ENCODE results near the gene SERINC2.

SERINC2 gene

DNA sequence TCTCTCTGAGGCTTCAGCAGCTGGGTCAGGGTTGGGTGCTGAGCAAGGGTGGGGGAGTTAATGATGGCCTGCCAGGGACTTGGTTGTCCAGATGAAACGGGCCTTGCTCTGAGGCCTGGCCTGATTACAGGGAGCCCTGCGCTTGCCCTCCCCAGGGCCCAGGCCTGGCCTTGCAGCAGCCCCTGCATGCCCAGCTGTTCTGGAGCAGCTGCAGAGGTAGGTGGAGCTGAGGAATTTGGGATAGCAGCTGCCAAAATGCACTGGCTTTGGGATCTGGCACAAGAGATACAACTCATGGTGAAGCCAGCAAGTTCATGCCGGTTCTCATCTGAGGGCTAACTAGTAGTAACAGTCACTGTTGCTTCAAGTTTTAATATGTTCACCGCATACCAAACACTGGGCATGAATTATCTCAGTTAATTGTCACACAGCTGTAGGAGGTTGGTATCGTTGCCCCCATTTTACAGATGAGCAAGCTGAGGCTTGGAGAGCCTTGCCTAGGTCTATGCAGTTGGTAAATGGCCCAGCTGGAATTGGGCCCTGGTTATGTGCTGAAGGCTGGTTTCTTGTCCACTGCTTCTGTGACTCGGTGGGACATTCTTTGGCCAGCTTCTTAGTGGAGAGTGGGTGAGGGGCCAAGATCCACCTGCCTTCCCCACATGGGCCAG lies 7.3 kb upstream of the SERINC2 start:
- H3K4me3 ChIP-seq (ENCODE audit: low read length) = no peak overlapping the region
- no peak overlapping the region for H3K9ac ChIP-seq (ENCODE audit: low read length)
- no peaks in the 10 kb centered on the region for H3K9me2 ChIP-seq (replicated peaks; ENCODE audit: insufficient read depth, low read length)
- no peak overlapping the region for H3K27ac ChIP-seq (ENCODE audit: low read length)
- DNase-seq = no peak
- no peaks in the 10 kb centered on the region for H3K4me1 ChIP-seq (ENCODE audit: low read length)
- H3K36me3 ChIP-seq (replicated peaks; ENCODE audit: insufficient read depth, low read length) = no peaks in the 10 kb centered on the region
- H3K79me2 ChIP-seq (ENCODE audit: low read length) = no peaks in the 10 kb centered on the region
- no peaks in the 10 kb centered on the region for H4K20me1 ChIP-seq (ENCODE audit: insufficient read depth, low read length)
- H3K27me3 ChIP-seq (replicated peaks; ENCODE audit: insufficient read depth, low read length) = peaks cover 12% of the 10 kb centered on the region; the same call in 1 of the 2 replicates
- no peak overlapping the region for H3K4me2 ChIP-seq (ENCODE audit: low read depth, low read length)
- no peaks in the 10 kb centered on the region for H3K9me3 ChIP-seq (replicated peaks; ENCODE audit: insufficient read depth, low read length)
- no peaks in the 10 kb centered on the region for H3F3A ChIP-seq (ENCODE audit: insufficient read depth, low read length)
- no peak for TF ChIP-seq EZH2phosphoT487 (IDR thresholded peaks at IDR 0.05; ENCODE audit: low read length)
- TF ChIP-seq, protein P1, sequence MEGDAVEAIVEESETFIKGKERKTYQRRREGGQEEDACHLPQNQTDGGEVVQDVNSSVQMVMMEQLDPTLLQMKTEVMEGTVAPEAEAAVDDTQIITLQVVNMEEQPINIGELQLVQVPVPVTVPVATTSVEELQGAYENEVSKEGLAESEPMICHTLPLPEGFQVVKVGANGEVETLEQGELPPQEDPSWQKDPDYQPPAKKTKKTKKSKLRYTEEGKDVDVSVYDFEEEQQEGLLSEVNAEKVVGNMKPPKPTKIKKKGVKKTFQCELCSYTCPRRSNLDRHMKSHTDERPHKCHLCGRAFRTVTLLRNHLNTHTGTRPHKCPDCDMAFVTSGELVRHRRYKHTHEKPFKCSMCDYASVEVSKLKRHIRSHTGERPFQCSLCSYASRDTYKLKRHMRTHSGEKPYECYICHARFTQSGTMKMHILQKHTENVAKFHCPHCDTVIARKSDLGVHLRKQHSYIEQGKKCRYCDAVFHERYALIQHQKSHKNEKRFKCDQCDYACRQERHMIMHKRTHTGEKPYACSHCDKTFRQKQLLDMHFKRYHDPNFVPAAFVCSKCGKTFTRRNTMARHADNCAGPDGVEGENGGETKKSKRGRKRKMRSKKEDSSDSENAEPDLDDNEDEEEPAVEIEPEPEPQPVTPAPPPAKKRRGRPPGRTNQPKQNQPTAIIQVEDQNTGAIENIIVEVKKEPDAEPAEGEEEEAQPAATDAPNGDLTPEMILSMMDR (IDR thresholded peaks at IDR 0.05; ENCODE audit: low read length) = no peak
- TF ChIP-seq EZH2 (optimal IDR thresholded peaks at IDR 0.05; ENCODE audit: low read depth, low read length) = no peak
- H2AFZ ChIP-seq (ENCODE audit: low read length) = no peak overlapping the region

DNA sequence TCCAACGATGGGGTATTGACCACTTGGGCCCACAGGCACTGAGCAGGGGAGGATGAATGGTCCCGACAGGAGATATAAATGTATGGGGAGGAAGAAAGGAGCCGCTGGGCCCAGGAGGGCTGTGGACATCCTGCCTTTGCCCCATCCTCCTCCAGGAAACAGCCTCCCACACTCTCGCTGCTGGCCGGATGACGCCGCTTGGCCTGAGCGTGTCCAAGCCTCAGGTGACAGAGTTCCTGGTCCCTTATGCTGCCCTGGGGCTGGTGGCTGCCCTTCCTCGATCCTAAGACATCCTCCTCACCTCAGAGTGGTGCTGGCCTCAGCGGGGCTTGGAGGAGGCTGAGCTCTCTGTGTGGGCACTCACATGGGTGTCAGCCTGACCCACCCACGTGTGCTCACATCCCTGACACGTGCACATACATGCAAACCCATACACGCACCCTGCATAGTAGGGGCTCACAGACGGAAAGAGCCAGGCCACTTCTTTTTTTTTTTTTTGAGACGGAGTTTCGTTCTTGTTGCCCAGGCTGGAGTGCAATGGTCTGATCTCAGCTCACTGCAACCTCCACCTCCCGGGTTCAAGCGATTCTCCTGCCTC lies 5.9 kb upstream of the SERINC2 start:
- Histone ChIP-seq H3K9ac (ENCODE audit: low read length) (no peak overlapping the region), H3K79me2 (ENCODE audit: low read length) (no peaks in the 10 kb centered on the region), H4K20me1 (ENCODE audit: insufficient read depth, low read length) (no peaks in the 10 kb centered on the region), H3K4me2 (ENCODE audit: low read depth, low read length) (no peak overlapping the region), H3K36me3 (replicated peaks; ENCODE audit: insufficient read depth, low read length) (no peaks in the 10 kb centered on the region), H3K9me3 (replicated peaks; ENCODE audit: insufficient read depth, low read length) (no peaks in the 10 kb centered on the region), H3K4me3 (ENCODE audit: low read length) (no peak overlapping the region), H3K9me2 (replicated peaks; ENCODE audit: insufficient read depth, low read length) (no peaks in the 10 kb centered on the region), H3F3A (ENCODE audit: insufficient read depth, low read length) (no peaks in the 10 kb centered on the region), H3K27me3 (replicated peaks; ENCODE audit: insufficient read depth, low read length) (peaks cover 25% of the 10 kb centered on the region), H3K27ac (ENCODE audit: low read length) (no peak overlapping the region), H3K4me1 (ENCODE audit: low read length) (no peaks in the 10 kb centered on the region), H2AFZ (ENCODE audit: low read length) (no peak overlapping the region)
- TF ChIP-seq EZH2phosphoT487 (IDR thresholded peaks at IDR 0.05; ENCODE audit: low read length) (no peak), EZH2 (optimal IDR thresholded peaks at IDR 0.05; ENCODE audit: low read depth, low read length) (no peak)
- TF ChIP-seq, protein P1 (IDR thresholded peaks at IDR 0.05; ENCODE audit: low read length) = no peak
- no peak for DNase-seq

DNA sequence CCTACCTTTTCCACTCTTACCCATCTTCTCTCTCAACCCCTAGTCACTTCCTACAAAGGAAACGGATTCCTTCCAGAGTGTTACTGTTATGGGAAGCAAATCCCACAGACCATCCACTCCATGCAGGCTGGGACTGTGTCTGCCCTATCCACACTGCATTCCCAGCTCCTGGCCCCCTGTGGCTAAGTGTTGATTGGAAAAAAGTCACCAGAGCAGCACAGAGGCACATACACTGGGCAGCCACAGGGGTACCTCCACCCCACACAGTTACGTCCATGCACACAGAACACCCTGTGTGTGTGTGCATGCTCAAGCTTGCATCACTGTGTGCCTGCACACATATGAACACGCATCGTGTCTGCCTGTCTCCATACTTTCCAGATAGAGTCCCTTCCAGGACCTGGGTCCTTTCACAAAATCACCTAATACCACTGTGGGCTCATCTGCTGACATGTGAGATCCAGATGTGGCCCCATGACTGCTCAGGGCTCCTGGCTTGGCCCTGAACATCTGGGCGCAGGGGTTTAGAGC lies 4.2 kb upstream of the SERINC2 start:
- H3K36me3 ChIP-seq (replicated peaks; ENCODE audit: insufficient read depth, low read length) = no peaks in the 10 kb centered on the region
- H3F3A ChIP-seq (ENCODE audit: insufficient read depth, low read length) = no peaks in the 10 kb centered on the region
- no peaks in the 10 kb centered on the region for H3K9me2 ChIP-seq (replicated peaks; ENCODE audit: insufficient read depth, low read length)
- H3K4me2 ChIP-seq (ENCODE audit: low read depth, low read length) = no peak overlapping the region
- no peaks in the 10 kb centered on the region for H3K9me3 ChIP-seq (replicated peaks; ENCODE audit: insufficient read depth, low read length)
- no peaks in the 10 kb centered on the region for H4K20me1 ChIP-seq (ENCODE audit: insufficient read depth, low read length)
- H3K4me3 ChIP-seq (ENCODE audit: low read length) = no peak overlapping the region
- TF ChIP-seq, protein P1 (IDR thresholded peaks at IDR 0.05; ENCODE audit: low read length) = no peak
- no peak for TF ChIP-seq EZH2 (optimal IDR thresholded peaks at IDR 0.05; ENCODE audit: low read depth, low read length)
- TF ChIP-seq EZH2phosphoT487 (IDR thresholded peaks at IDR 0.05; ENCODE audit: low read length) = no peak
- H2AFZ ChIP-seq (ENCODE audit: low read length) = no peak overlapping the region
- no peak for DNase-seq
- no peak overlapping the region for H3K9ac ChIP-seq (ENCODE audit: low read length)
- H3K27ac ChIP-seq (ENCODE audit: low read length) = no peak overlapping the region
- peaks cover 30% of the 10 kb centered on the region for H3K27me3 ChIP-seq (replicated peaks; ENCODE audit: insufficient read depth, low read length)
- H3K79me2 ChIP-seq (ENCODE audit: low read length) = no peaks in the 10 kb centered on the region
- no peaks in the 10 kb centered on the region for H3K4me1 ChIP-seq (ENCODE audit: low read length)
